GM20000 (cell line): ENCODE measurements around the gene ORM1.
A peak's percentile ranks its signal among the peaks of the same experiment; 100 is the strongest.
"Not testable (repeated sequence)": the region's sequence is repeated elsewhere in the genome, so short reads cannot be mapped to it uniquely, and the experiment has no call there.

ENCODE experiments used
- DNase-seq: peaks from one replicate; pipeline ENCODE4 v3.0.0; 2012; ENCODE audit warnings: low spot score
- TF ChIP-seq, protein P1 (sequence below): IDR thresholded peaks from 2 replicates; pipeline ENCODE4 v1.5.1; 2012; ENCODE audit warnings: mild to moderate bottlenecking, control low read depth; ENCODE audit errors: extremely low read depth, missing control alignments

The ORM1 gene

DNA sequence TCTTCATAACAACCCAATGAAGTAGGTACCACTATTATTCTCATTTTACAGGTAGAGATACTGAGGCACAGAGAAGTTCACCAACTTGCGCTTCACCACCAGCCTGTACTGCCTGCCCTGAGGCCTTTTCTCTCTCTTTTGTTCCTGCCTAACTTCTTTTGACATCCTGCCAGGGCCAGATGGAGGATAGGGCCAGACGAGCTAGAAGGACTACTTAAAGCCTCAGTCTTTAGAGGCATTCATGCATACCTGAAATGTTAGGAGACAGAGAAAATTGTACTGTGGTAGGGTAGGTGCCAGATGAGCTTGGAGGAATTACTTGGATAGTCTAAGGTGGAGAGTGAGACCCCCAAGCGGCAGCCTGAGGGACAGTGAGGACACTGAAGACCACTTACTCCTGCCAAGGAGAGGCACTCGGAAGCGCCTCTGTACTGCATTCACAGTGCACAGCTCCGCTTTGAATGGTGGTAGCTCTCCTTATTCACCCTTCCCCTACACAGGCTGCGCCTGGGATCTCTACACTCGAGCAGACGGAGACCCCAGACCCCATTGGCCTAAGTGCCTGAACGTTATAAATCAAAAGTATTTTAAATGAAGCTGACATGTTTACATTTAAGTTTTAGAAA lies 6.2 kb upstream of the ORM1 start:
- no peak for DNase-seq
- TF ChIP-seq, protein P1, sequence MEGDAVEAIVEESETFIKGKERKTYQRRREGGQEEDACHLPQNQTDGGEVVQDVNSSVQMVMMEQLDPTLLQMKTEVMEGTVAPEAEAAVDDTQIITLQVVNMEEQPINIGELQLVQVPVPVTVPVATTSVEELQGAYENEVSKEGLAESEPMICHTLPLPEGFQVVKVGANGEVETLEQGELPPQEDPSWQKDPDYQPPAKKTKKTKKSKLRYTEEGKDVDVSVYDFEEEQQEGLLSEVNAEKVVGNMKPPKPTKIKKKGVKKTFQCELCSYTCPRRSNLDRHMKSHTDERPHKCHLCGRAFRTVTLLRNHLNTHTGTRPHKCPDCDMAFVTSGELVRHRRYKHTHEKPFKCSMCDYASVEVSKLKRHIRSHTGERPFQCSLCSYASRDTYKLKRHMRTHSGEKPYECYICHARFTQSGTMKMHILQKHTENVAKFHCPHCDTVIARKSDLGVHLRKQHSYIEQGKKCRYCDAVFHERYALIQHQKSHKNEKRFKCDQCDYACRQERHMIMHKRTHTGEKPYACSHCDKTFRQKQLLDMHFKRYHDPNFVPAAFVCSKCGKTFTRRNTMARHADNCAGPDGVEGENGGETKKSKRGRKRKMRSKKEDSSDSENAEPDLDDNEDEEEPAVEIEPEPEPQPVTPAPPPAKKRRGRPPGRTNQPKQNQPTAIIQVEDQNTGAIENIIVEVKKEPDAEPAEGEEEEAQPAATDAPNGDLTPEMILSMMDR, result no peak

DNA sequence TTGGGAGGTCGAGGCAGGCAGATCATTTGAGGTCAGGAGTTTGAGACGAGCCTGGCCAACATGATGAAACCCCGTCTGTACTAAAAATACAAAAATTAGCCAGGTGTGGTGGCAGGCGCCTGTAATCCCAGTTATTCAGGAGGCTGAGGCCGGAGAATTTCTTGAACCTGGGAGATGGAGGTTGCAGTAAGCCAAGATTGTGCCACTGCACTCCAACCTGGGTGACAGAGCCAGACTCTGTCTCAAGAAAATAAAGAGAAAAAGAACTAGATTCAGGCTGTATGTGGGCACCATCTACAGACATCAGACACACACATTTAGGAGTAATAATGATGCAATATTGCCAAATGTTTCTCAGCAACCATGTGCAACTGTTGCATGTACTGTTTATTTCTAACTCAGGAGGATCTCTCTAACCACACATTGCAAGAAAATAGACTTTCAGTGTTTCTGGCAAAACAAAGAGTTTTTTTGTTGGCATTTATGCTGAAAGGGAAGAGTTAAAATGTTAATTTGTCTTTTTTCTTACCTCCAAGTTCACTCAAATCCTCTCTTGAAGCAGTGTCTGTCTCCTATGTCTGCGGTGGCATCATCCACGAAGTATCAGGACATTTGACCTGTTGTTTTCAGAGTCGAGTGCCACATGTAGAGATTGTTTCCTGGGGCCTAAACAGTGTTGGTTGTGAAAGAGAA lies 5.1 kb upstream of the ORM1 start:
- no peak for DNase-seq
- TF ChIP-seq, protein P1, result no peak

DNA sequence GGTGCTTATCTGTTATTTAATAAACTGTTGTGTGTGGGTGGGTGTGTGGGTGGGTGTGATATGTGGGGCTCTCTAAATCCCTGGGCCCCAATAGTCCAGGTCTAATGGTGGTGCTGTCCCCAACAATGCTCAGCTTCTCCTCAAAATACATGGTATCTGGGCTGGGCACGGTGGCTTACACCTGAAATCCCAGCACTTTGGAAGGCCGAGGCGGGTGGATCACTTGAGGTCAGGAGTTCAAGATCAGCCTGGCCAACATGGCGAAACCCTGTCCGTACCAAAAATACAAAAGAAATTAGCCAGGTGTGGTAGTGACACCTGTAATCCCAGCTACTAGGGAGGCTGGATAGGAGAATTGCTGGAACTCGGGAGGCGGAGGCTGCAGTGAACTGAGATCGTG lies 4.5 kb upstream of the ORM1 start:
- no peak for DNase-seq
- TF ChIP-seq, protein P1, result no peak

DNA sequence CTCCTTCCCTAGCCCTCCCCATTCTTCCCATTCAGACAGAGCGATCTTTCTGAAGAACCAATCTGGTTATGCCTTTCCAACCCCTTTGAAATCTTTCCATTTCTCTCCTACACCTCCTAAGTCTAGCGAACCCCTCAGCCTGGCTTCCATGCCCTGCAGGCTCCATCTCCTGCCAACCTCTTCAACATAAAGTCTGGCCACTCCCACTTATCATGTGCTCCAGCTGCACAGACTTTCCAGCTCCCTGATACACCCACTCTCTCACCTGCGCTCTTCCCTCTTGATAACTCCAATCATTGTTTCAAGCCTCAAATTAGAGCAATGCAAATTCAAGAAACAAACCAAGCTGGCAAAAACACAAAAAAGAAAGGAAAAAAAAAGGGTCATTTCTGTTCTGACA lies 3.8 kb upstream of the ORM1 start:
- TF ChIP-seq, protein P1, result no peak
- DNase-seq, result no peak

DNA sequence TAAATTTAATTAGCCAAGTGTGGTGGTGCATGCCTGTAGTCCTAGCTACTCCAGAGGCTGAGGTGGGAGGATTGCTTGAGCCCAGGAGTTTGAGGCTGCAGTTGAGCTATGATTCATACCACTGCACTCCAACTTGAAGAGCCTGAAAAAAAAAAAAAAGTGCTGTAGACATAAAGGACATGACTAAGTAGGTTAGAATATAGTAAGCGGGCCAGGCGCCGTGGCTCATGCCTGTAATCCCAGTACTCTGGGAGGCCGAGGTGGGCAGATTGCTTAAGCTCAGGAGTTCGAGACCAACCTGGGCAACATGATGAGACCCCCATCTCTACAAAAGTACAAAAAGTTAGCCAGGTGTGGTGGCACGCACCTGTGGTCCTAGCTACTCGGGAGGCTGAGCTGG lies 2.2 kb upstream of the ORM1 start:
- DNase-seq, result not testable (repeated sequence)

DNA sequence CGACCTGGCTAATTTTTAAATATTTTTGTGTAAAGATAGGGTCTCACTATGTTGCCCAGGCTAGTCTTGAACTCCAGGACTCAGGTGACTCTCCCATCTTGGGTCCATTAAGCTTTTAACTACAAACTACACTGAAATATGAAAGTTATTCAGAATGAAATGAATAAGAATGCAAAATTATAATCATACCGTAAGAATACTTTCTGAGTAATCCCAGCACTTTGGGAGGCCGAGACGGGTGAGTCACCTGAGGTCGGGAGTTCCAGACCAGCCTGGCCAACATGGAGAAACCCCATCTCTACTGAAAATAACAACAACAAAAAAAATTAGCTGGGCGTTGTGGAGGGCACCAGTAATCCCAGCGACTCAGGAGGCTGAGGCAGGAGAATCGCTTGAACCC lies 1.1 kb upstream of the ORM1 start:
- no peak for DNase-seq
- TF ChIP-seq, protein P1, result no peak

DNA sequence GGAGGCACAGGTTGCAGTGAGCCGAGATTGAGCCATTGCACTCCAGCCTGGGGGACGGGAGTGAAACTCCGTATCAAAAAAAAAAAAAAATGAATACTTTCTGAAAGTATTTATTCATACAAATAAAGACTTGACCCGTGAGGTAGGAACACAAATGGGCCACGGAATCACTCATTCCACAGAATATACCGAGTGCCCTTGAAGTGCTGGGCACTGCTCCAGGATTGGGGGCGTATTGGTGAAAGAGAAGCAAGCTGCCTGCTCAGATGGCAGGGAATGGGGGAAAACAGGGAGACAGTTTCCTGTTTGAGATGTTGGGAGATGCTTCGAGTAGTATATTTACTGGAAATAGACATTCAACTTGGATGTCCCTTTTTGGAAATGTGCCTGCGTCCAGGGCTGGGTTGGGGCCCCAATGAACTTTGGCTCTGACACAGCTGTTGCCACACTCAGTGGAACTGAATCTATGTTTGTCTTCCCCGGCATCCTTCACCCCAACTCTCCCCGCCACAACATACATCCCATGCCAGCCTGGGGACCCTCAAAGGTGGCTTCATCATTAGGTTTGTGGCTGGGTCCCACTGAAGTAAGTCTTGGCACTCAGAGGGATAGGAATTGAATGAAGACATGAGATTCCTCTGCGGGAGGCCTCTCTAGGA lies 609 bp upstream of the ORM1 start:
- not testable (repeated sequence) for DNase-seq

DNA sequence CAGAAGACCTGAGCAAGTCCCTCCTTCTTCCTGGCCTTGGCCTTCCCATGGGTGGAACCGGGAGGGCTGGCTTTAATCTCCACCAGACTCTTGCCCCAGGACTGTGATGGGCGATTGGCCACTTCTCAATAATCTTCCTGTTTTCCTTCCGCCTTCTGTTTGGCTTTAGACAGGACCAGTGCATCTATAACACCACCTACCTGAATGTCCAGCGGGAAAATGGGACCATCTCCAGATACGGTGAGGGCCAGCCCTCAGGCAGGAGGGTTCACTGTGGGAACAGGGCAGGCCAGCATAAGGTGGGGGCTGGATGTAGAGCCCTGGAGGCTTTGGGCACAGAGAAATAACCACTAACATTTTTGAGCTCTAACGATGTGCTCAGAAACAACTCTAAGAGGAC lies 951 bp downstream of the ORM1 start:
- DNase-seq, result not testable (repeated sequence)

DNA sequence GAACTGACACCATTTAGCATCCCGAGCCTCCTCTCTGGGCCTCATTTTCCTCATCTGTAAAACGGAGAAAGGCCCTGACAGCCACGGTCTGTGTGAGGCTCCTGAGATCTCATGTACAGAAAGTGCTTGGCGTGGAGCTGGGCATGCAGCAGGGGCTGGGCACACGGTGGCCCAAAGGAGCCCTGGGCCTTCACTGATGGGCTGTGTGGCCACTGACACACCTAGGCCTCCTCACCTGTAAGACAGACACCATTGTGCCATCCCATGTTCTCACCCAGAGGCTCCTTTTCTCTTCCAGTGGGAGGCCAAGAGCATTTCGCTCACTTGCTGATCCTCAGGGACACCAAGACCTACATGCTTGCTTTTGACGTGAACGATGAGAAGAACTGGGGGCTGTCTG lies 1.6 kb downstream of the ORM1 start:
- TF ChIP-seq, protein P1, result no peak
- peak; percentile 47 for DNase-seq

DNA sequence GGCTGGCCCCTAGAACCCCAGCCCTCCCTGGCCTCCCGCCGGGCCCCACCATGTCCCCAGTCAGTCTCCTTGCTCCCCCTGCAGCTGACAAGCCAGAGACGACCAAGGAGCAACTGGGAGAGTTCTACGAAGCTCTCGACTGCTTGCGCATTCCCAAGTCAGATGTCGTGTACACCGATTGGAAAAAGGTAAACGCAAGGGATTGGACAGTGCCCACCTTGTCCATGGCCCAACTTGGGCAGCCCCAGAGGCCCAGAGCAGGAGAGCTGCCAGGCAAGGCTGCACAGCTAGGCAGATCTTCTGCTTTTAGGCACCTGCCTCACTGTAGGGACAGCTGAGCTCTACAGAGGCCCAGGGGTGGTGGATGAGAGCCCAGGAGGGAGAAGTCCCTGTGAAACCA lies 2.1 kb downstream of the ORM1 start:
- DNase-seq, result not testable (repeated sequence)

DNA sequence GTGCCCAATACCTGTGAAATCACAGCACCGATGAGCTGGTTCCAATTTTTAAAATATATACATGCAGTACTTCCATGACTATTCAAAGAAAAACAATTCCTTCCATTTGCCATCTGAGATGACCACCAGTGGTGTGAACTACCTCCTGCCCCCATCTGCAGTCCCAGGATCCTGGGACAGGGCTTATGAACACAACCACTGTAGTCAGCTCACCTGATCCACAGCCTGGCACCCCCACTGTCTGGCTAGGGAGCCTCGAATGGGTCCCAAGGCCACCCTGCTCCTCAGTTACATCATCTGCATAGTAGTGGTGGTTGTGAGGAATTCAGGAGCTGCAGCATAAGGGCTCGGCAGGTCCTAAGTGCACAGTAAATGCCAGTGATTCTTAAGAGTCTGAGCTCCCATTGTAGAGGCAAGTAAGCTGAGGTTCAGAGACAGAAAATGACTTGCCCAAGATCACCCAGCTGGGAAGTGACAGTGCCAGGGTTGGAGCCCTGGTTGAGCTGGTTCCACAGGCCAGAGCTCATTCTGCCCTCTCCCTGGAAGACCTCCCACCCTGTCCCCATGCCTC lies 2.9 kb downstream of the ORM1 start:
- not testable (repeated sequence) for DNase-seq
